ENCODE data around the gene SEC22A. TPM values are rescaled to one million over a fixed set of nuclear protein-coding genes. Genes with fewer than 3 reads are reported as not detected.

The SEC22A gene
- total and polyA plus RNA-seq, 2 of the 8 experiments (the other 6 are each of a cell fraction or from before 2014, with no cell fraction given), result 10.6 to 17.1 TPM

GRCh38 chr3:123310741-123311140, 109.0 kb downstream of the SEC22A start:
- H3K23ac ChIP-seq (ENCODE audit: insufficient read length), result no peak overlapping the region
- no peak overlapping the region for H2AFZ ChIP-seq (ENCODE audit: low read length)
- POLR2A ChIA-PET (ENCODE audit: partially characterized antibody), result interaction anchor here (1.3 to 1.8 kb wide), 3 partner anchors 12 to 24 kb away, joined by 3 to 8 read pairs (median 6); no protein-coding TSS in a partner anchor
- no peak overlapping the region; the same call in 1 of the 2 replicates for H3K18ac ChIP-seq (ENCODE audit: extremely low read depth, low read length)
- H4K91ac ChIP-seq (replicated peaks; ENCODE audit: insufficient read length, low read length), result peak overlapping the region; percentile 23
- no peak overlapping the region for H4K8ac ChIP-seq (ENCODE audit: extremely low read depth, insufficient read depth, low read length)
- H2AK5ac ChIP-seq (ENCODE audit: low read depth, low read length), result no peak overlapping the region
- WGBS, 2 experiments (ENCODE audit: extremely low coverage in 1 of 2, insufficient coverage in 1 of 2, insufficient read length in 1 of 2, insufficient replicate concordance in 2 of 2, low coverage in 1 of 2, low lambda C conversion rate in 2 of 2, missing lambda C conversion rate in 1 of 2), result 71% methylated on average over 6 of the region's 6 CpGs; no CpG with 5 or more reads in 1 of the 2 experiments
- no peak for DNase-seq (ENCODE audit: low read depth in 1 of 2, low spot score in 2 of 2)
- no peak overlapping the region for H2BK120ac ChIP-seq (replicated peaks; ENCODE audit: low read depth, low read length)
- H2BK20ac ChIP-seq (ENCODE audit: low read length), result no peak overlapping the region
- 0 out of 2 replicates have a peak overlapping the region, but pooled peaks have one; percentile 36 for H2BK15ac ChIP-seq (ENCODE audit: low read length)
- H3K9ac ChIP-seq (replicated peaks in 1 of 4; ENCODE audit: extremely low read depth in 1 of 4, low read depth in 3 of 4, low read length in 3 of 4), result no peak overlapping the region
- H3K27me3 ChIP-seq (replicated peaks in 1 of 4; ENCODE audit: control insufficient read depth in 3 of 4, extremely low read depth in 1 of 4, insufficient read depth in 3 of 4, low read length in 3 of 4), result no peaks in the 10 kb centered on the region; a peak in 1 of 7 replicates
- no peak for FAIRE-seq
- H3K9me3 ChIP-seq (ENCODE audit: insufficient read depth in 2 of 2, low read depth in 1 of 2, low read length in 1 of 2), result no peaks in the 10 kb centered on the region
- H2BK12ac ChIP-seq (ENCODE audit: low read depth, low read length), result no peak overlapping the region
- 0 out of 4 replicates have a peak overlapping the region, but pooled peaks of 1 of the 2 experiments have one; percentile 28 for H3K4me2 ChIP-seq (ENCODE audit: insufficient read depth in 1 of 2, low read depth in 2 of 2, low read length in 2 of 2)
- H3K79me1 ChIP-seq (ENCODE audit: low read depth, low read length), result 0 out of 2 replicates have a peak, but pooled peaks cover 5% of the 10 kb centered on the region
- no peaks in the 10 kb centered on the region for H4K20me1 ChIP-seq (replicated peaks in 1 of 2; ENCODE audit: control insufficient read depth in 1 of 2, insufficient read depth in 2 of 2, low read length in 2 of 2)
- no peak overlapping the region for H3K27ac ChIP-seq (ENCODE audit: low read depth, low read length)
- H3K23me2 ChIP-seq (ENCODE audit: low read depth, low read length), result peaks cover 10% of the 10 kb centered on the region; the same call in 1 of the 2 replicates
- peaks cover 0 to 31% of the 10 kb centered on the region in 2 experiments; a peak in 2 of 4 replicates for H3K79me2 ChIP-seq (ENCODE audit: control insufficient read depth in 1 of 2, insufficient read depth in 2 of 2, low read length in 2 of 2)
- peaks cover 16 to 48% (median 31%) of the 10 kb centered on the region in 4 experiments for H3K4me1 ChIP-seq (replicated peaks in 1 of 4; ENCODE audit: control insufficient read depth in 3 of 4, insufficient read depth in 4 of 4, low read length in 3 of 4)
- no peak overlapping the region for H2BK5ac ChIP-seq (ENCODE audit: low read depth, low read length)
- CTCF ChIA-PET (ENCODE audit: partially characterized antibody), result interaction anchor here (0.6 to 17.6 kb wide), 12 partner anchors 10 to 556 kb away, joined by 3 to 245 read pairs (median 3); no protein-coding TSS in a partner anchor
- peak overlapping the region; percentile 73 for H3K4ac ChIP-seq (replicated peaks; ENCODE audit: insufficient read length, low read depth, low read length)
- H3K36me3 ChIP-seq (ENCODE audit: control insufficient read depth in 2 of 4, insufficient read depth in 4 of 4, low read length in 3 of 4), result no peaks in the 10 kb centered on the region; a peak in 1 of 8 replicates
- no peak overlapping the region for H3K4me3 ChIP-seq (ENCODE audit: extremely low read depth in 1 of 4, insufficient read depth in 2 of 4, low read depth in 3 of 4, low read length in 4 of 4)
- H3K14ac ChIP-seq (ENCODE audit: insufficient read length), result no peak overlapping the region
- H3K56ac ChIP-seq (replicated peaks; ENCODE audit: insufficient read length, low read depth, low read length), result no peak overlapping the region
- H4K5ac ChIP-seq (ENCODE audit: insufficient read length, low read depth, low read length), result no peak overlapping the region
- no peak for TF ChIP-seq KDM1A (IDR thresholded peaks at IDR 0.05; ENCODE audit: borderline replicate concordance, low read length)
- no peak for TF ChIP-seq RXRA (IDR thresholded peaks at IDR 0.05; ENCODE audit: insufficient read depth, low read depth, low read length)
- no peak for TF ChIP-seq CHD2 (IDR thresholded peaks at IDR 0.05; ENCODE audit: low read length)
- no peak for TF ChIP-seq EP300 (IDR thresholded peaks at IDR 0.05; ENCODE audit: borderline replicate concordance in 1 of 2, low read depth in 2 of 2, low read length in 2 of 2)
- no peak for TF ChIP-seq GTF2F1 (IDR thresholded peaks at IDR 0.05; ENCODE audit: borderline replicate concordance, low read depth, low read length)
- TF ChIP-seq USF2 (IDR thresholded peaks at IDR 0.05; ENCODE audit: low read length), result no peak
- TF ChIP-seq KDM5A (IDR thresholded peaks at IDR 0.05; ENCODE audit: low read length), result no peak
